ENCODE results near the gene BACH2. TPM values are rescaled to one million over a fixed set of nuclear protein-coding genes. Genes with fewer than 3 reads are reported as not detected.

BACH2 gene
- polyA plus RNA-seq, 1 experiment, result 0.10 TPM

GRCh38 chr6:90156861-90157260, 139.8 kb downstream of the BACH2 start:
- ChIA-PET CTCF (no interaction called here), POLR2A (no interaction called here)
- Histone ChIP-seq H3K4me3 (ENCODE audit: low read depth, low read length) (no peak overlapping the region), H3K27me3 (ENCODE audit: control insufficient read depth, insufficient read depth, low read length) (peaks cover 6% of the 10 kb centered on the region), H3K36me3 (ENCODE audit: control insufficient read depth, insufficient read depth, low read length) (no peaks in the 10 kb centered on the region)
- no peak for TF ChIP-seq CTCF (IDR thresholded peaks at IDR 0.05; ENCODE audit: insufficient read depth, low read depth, low read length)
- DNase-seq (ENCODE audit: low read depth), result no peak

GRCh38 chr6:90154755-90155470, 141.7 kb downstream of the BACH2 start:
- CTCF ChIA-PET, result interaction anchor here (0.6 kb wide), 1 partner anchor 14 kb away, joined by 3 read pairs; no protein-coding TSS in a partner anchor
- H3K36me3 ChIP-seq (ENCODE audit: control insufficient read depth, insufficient read depth, low read length), result no peaks in the 10 kb centered on the region
- TF ChIP-seq CTCF (IDR thresholded peaks at IDR 0.05; ENCODE audit: insufficient read depth, low read depth, low read length), result no peak
- no peak for DNase-seq (ENCODE audit: low read depth)
- peaks cover 6% of the 10 kb centered on the region for H3K27me3 ChIP-seq (ENCODE audit: control insufficient read depth, insufficient read depth, low read length)
- POLR2A ChIA-PET, result no interaction called here
- no peak overlapping the region for H3K4me3 ChIP-seq (ENCODE audit: low read depth, low read length)

DNA sequence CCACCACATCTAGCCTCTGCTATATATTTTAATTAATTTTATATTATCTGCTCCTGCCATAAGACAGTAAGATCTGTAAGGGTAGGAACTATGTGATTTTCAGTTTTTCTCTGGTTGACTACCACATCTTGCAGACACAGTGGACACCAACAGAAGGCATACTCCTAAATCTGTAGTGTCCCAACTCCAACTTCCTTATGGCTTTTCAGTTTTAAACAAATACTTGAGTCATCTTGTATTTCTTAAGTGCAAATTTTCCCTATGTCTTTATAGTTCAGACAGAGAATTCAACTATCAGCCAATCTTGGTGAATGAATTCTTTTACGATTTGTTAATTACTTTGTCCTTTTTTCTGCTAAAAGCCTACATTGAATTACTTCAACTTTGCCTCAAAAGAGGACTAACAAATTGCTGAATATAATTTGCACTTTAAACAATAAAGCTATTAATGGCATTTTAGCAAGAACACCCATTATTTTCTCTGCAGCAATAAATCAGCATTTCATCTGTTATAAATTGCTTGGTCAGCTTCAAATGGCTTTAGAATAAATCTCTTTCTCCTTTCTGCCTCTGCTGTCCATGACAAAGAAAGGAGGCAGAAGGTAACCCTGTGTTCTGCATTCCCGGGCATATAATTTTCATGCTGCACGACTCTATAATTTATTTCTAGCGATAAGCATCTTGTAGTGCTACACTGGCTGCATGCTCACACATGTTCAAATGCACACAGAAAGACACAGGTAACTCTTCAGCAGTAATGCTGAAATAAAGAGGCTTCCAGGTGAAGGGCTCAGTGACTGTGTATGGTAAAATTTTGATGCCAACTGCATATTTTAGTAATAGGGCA, 144.8 kb downstream of the BACH2 start:
- CTCF ChIA-PET, result no interaction called here
- no peak for TF ChIP-seq CTCF (IDR thresholded peaks at IDR 0.05; ENCODE audit: insufficient read depth, low read depth, low read length)
- no peaks in the 10 kb centered on the region for H3K36me3 ChIP-seq (ENCODE audit: control insufficient read depth, insufficient read depth, low read length)
- no peak overlapping the region for H3K4me3 ChIP-seq (ENCODE audit: low read depth, low read length)
- H3K27me3 ChIP-seq (ENCODE audit: control insufficient read depth, insufficient read depth, low read length), result peaks cover 11% of the 10 kb centered on the region
- POLR2A ChIA-PET, result no interaction called here
- no peak for DNase-seq (ENCODE audit: low read depth)

- Histone ChIP-seq H3K4me3 (ENCODE audit: low read depth, low read length) (no peak overlapping the region), H3K36me3 (ENCODE audit: control insufficient read depth, insufficient read depth, low read length) (no peaks in the 10 kb centered on the region), H3K27me3 (ENCODE audit: control insufficient read depth, insufficient read depth, low read length) (peaks cover 6% of the 10 kb centered on the region)
- DNase-seq (ENCODE audit: low read depth), result no peak
- POLR2A ChIA-PET, result interaction anchor here (0.6 kb wide), 1 partner anchor 67 kb away, joined by 3 read pairs; no protein-coding TSS in a partner anchor
- CTCF ChIA-PET, result interaction anchor here (0.6 kb wide), 1 partner anchor 125 kb away, joined by 3 read pairs; no protein-coding TSS in a partner anchor
- no peak for TF ChIP-seq CTCF (IDR thresholded peaks at IDR 0.05; ENCODE audit: insufficient read depth, low read depth, low read length)
Observed at GRCh38 chr6:90149280-90149679, 147.4 kb downstream of the BACH2 start.

DNA sequence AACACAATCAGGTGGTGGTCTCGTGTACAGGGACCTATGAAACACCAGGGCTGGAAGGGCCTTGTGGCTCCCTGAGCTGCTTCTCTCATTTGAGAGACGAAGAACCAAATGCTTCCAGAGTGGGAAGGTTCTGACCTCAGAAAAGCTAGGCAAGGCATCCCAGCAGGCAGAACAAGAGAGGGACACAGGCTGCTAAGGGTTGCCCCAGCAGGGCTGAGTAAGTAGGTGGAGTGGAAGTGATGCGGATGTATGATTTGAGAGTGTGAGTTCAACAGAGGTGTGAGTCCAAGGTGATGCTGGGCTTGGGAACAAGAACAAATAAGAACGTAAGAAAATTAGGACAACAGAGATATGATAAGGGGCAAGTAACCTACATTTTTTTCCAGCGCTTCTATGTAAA, 147.8 kb downstream of the BACH2 start:
- Histone ChIP-seq H3K36me3 (ENCODE audit: control insufficient read depth, insufficient read depth, low read length) (no peaks in the 10 kb centered on the region), H3K27me3 (ENCODE audit: control insufficient read depth, insufficient read depth, low read length) (peaks cover 6% of the 10 kb centered on the region), H3K4me3 (ENCODE audit: low read depth, low read length) (no peak overlapping the region)
- ChIA-PET CTCF (no interaction called here), POLR2A (interaction anchor here (0.6 kb wide), 1 partner anchor 67 kb away, joined by 3 read pairs; no protein-coding TSS in a partner anchor)
- TF ChIP-seq CTCF (IDR thresholded peaks at IDR 0.05; ENCODE audit: insufficient read depth, low read depth, low read length), result no peak
- DNase-seq (ENCODE audit: low read depth), result no peak

Measured in BJ (cell line).